Measurements from ENCODE around the gene EML4. TPM values are rescaled to one million over a fixed set of nuclear protein-coding genes. Genes with fewer than 3 reads are reported as not detected.

EML4 gene
- total RNA-seq = 29.1 and 30.4 TPM in 2 replicates

DNA sequence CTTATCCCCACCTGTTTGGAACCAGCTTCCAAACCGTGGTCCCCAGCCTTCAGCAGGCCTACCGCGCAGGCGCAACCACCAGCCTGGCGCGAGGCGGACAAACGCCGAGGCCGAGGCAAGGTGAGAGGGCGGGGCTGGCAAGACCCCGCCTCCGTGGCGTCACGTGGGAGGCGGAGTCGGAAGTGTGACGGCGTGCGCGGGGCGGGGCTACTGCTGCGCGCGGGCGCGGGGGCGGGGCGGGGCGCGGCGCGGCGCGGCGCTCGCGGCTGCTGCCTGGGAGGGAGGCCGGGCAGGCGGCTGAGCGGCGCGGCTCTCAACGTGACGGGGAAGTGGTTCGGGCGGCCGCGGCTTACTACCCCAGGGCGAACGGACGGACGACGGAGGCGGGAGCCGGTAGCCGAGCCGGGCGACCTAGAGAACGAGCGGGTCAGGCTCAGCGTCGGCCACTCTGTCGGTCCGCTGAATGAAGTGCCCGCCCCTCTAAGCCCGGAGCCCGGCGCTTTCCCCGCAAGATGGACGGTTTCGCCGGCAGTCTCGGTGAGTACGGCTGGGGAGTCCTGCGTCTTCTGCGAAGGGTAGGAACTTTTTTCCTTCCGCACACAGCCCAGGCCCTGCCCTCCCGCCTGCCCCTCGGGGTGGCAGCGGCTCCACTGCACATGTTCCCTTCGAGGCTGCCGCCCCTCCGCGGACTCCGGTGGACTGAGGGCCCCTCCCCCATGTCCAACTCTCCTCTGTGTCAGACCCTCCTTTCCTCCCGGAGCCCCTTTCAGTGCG, at the start of gene EML4:
TSS of gene EML4 (plus strand) at position 254 of the 774 bp plus-strand sequence. CDS start at position 513, 259 bp downstream.

DNA sequence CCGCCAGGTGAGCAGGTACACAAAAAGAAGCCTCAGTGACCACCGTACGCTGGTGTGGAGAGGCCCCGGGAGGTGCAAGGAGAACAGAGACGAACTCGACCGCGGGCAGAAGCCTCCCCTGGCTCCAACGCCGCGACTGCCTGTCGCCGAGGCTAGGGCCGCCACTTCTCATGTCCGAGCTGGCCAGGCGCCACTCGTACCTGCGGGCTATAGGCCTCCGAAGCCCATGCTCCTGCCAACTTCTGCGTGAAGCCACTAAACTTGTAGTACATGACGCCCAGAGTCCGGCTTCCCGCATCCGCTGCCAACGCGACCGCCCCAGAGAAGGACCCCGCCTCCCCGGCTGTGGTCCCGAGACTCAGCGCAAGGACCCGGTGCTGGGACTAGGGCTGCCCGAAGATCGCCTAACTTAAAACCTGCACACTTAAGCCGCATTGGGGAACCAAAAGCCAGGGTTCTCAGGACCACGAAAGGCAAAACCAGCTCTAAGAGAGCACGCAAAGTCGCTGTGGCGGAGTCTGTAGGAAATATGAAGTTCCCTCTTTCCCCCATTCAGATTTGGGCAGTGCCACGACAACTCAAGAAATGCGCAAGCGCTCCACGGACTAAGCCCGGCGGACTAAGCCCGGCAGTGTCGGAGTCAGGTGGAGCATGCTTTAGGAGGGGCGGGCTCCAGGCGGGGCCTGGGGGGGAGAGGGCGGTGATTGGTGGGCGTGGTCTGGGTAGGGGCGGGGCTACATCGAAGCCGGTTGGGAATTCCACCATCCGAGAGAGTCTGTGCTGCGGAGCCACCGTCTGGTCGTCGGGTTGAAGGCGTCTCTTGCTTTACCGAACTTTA, 192.0 kb downstream of the EML4 start, which contains the start of gene COX7A2L:
TSS of gene COX7A2L (minus strand) at position 328 of the 838 bp plus-strand sequence. CDS start at position 272, 56 bp downstream.

Other genes starting within 250 kb of the EML4 start
- gene PKDCC, start 121.3 kb upstream of the EML4 start, total RNA-seq = 52.9 and 72.8 TPM in 2 replicates
- gene COX7A2L, start 191.9 kb downstream of the EML4 start, total RNA-seq = 197 and 210 TPM in 2 replicates